GM18508 (cell line): ENCODE results near the gene BICD2.
"Not testable (repeated sequence)": the region's sequence is repeated elsewhere in the genome, so short reads cannot be mapped to it uniquely, and the experiment has no call there.

Experiments
- ATAC-seq: cut with Tn5 transposase; IDR thresholded peaks from one replicate; pipeline ENCODE4 v1.9.1; 2021; ENCODE audit warnings: moderate number of reproducible peaks; ENCODE audit not compliant: insufficient read depth, unreplicated experiment

BICD2 gene

DNA sequence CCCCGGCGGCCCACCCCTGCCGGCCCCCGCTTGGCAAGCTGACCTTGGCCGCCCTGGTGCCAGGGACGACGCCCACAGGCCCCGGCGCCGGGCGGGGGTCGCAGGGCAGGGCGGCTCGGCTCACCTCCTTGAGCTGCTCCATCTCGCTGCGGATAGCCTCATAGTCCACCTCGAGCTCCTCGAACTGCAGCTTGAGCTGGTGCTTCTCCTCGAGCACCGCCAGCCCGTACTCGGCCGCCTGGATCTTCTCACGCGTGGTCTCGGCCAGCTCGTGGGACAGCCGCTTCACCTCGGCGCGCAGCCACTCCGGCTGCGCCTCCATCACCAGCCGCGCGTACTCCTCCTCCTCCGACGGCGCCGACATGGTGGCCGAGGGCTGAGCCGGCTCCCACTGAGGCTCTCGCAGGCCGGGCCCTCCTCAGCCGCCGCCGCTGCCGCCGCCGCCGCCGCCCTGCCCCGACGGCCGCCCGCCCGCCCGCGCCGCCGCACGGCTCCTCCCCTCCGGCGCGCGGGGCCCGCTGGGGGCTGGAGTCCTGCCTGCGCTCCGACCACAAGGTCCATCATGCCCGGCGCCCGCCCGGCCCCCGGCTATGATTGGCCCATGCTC lies at the start of gene BICD2:
BICD2 (minus strand) TSS at position 453 of the 607 bp plus-strand sequence; CDS start at position 364, 89 bp downstream.
- ATAC-seq: peak; percentile 77

DNA sequence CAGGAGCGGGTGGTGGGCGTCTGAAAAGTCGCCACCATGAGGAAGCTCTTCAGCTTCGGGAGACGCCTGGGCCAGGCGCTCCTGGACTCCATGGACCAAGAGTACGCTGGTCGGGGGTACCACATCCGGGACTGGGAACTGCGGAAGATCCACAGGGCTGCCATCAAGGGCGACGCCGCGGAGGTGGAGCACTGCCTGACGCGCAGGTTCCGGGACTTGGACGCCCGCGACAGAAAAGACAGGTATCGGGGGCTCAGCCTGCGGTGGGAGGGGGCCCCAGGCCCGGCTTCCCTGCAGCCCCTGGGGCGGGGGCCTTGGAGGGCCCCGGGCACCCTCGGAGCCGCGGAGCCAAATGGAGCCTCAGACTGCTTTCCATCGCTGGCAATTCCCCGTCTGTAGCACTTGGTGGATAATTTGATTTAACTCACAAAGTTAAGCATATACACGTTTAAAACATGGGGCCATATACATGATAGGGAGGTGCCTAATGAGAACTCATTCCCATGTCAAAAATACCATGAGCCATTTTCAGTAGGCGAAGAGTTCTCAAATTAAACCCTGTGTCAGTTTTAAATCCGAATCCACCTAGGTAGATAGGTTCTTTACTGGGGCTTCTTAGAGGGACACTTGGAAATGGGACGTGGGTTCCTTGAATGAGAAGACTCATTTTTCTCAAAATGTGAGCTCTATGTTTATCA lies 45.1 kb upstream of the BICD2 start:
- ATAC-seq: not testable (repeated sequence)

DNA sequence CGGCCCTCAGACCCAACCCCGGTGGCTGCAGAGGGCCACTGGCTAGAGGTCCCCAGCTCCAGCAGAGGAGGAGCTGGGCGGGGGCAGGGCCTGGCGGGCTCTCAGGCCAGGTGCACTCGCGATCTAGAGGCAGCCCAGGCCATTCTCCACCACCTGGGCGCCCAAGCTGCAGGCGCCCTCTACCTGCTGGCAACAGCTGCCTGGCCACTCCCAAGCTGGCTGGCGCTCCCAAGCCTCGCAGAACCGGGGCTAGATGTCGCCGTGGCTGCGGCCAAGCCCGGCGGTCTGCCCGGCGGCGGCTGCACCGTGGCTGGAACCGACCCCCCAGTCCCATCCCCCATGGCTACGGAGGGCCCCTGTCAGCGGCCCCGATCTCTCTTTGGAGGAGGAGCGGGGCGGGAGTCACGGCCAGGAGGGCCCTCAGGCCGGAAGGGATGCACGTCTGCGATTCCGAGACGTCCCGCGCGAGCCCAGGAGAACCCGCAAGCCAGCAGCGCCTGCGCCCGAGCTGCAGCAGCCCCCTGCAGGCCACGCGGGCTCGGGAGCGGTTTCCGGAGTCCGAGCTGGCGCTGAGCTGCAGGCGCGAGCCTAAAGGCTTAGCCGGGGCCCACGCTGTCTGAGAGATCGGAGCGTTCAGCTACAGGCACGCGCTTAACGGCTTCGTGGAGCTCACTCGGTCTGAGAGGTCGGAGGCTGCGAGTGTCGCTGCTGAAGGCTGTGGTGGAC lies 44.3 kb upstream of the BICD2 start:
- no peak for ATAC-seq

DNA sequence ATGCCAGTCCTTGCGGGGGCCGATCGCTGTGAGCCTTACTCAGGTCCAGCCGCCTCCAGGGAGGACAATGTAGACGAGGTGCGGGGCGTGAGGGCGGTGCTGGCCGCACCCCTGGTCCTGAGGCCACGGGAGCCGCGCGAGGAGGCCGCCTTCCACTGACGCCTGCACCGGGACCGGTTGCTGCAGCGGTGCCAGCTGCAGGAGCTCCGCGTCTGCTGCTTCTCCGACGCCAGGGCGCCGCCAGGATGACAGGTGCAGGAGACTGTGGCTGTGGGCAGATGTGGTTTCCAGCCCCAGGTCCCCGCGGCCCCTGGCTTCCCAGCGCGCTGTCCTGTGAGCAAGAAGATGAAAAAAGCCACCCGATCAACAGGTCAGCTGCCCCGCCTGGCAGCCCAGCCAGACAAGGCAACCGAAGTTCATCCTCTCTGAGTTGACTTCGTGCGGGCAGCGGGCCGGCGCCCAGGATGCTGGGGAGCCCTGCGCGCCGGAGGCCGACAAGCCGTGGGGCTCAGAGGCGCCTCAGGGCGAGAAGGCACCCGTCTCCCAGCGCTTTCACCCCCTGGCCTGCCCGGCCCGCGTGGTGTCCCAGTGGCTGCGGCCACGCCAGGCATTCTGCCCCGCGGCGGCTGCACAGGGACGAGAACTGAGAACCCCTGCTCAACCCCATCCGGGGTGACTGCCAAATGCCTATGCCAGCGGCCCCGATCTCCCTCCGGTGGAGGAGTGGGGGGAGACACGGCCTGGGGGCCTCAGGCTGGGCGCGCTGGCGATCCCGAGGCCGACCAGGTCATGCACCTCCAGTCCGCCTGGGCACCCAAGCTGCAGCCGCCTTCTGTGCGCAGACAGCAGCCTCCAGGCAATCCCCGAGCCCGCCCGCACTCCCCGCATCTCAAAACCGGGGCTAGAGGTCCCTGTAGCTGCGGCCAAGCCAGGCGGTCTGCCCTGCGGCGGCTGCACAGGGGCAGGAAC lies 43.4 kb upstream of the BICD2 start:
- ATAC-seq: no peak

DNA sequence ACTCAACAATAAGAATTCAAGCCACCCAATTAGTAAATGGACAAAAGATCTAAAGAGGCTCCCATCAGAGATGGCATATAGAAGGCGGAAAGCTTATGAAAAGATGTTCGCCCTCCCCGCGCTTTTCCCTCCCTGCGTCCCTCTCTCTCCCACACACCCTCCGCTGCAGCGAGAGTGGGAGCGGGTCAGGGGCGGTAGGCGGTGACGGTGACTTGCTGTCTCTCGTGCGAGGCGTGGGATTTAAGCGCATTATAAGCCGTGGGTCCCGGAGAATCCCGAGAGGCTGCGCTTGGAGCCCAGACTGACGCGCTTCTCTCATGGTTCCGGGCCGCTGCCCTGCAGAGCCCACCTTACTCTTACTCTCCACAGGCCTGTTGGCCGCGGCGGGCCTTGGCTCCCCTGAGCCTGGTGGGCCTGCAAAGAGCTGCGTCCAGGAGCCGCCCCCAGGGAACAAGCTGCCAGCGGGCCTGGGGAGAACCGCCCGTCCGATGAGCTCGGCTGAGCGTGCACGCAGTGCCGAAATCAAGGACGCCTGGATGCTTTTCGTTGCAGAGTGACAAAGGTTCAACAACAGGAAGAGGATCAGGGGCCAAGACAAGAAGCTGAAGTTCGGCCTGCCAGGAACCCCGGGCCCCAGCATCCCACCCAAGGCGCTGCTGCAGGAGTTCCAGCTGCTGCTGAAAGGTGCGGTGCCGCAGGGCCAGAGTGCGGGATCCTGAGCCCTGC lies 42.6 kb upstream of the BICD2 start:
- no peak for ATAC-seq

DNA sequence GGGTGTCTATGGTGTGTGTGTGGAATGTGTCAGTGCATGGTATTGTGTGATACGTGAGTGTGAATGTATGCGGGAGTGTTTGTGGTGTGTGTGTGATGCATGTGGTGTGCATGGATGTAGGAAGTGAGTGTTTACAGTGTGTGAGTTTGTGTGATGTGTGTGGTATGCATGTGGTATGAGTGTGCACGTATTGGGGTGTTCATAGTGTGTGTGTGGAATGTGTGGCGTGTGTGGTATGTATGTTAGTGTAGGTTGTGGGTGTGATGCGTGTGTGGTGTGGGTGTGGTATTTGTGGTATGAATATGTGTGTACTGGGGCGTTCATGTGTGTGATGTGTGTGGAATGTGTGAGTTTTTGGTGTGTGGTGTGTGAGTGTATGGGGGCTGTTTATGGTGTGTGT lies 40.1 kb upstream of the BICD2 start:
- no peak for ATAC-seq

DNA sequence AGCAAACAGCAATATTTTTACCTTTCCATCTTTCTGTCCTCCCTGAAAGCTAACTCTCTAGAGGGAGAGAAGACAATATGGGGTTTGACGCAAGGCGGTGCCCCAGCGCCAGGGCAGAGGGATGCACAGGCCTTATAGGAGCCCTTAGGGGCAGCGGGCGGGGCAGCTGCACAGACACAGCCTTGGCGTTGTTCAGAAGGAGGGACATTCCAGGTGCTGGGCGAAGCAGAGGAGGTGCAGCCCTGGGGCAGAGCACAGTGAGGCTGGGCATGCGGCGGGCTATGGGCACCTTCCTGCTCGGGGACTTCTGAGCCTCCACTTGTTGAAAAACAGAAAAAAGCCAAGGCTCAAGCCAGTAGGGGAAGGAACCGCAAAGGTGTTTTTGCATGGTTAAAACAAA lies 33.7 kb upstream of the BICD2 start:
- no peak for ATAC-seq

DNA sequence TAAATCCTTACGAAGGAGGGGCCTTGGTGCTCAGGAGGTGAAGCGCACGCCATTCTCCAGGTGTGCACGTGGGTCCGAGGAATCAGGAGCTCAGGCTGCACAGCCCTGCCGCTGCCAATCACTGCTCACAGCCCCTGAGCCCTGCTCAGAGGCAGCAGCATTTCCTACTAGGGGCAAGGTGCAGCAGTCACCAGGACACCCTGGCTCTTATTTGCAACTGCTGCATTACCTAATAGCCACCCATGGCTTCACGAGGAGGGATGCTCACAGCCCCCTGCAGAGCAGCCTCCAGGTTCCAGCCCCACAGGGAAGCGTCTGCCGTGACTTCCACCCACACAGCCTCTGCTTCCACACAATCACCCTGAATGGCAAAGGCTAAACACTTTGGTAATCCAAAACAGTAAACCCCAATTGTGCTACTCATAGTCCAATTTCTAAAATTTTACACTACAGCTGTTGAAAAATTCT lies 31.7 kb upstream of the BICD2 start:
- not testable (repeated sequence) for ATAC-seq

DNA sequence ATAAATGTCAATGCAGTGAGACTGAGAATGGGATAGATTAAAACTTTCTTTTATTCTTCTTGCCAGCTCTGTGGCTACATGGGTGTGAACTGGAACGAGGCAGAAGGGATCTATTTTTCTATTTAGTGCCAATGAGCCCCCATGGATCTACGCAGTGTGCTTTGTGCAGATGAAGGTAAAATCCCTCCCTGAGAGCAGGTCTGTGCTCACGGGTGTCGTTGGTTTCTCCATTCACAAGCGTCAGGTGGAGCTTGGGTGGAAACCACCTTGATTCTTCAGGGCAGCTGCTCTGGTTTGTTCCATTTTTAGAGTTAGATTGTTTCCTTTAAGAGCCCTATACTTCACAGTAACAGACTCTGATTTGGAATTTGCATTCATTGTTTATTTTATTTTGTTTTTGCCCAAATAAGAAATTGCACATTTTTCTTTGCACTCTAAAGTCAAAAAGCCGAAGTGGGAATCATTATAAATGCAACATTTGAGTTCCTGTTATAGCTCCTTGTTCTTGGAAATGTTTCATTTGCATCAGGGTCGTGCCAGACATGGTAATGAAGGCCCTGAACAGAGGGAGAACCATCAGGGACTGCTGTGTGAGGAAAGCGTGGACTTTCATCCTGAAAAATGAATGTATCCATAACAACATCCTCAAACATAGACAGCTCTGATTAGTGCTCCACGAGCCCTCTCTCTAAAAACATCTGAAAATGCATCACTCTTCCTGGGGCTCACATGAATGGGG lies 31.1 kb upstream of the BICD2 start:
- no peak for ATAC-seq

DNA sequence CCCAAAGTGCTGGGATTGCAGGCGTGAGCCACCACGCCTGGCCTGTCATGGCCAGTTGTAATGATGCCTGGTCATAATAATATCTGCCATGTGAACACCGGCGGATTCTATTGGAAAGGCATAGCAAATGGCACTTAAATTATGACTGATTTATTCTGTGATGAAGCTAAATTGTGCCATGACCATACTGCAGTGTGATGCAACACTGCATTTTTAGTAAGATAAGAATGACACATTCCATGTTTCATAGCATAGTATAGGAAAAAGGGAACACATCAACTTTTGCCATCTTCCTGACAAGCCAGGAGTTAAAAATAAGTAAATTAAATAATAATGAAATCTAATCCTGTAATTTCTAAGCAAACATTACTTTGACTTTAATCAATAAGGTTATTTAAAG lies 30.4 kb upstream of the BICD2 start:
- no peak for ATAC-seq

DNA sequence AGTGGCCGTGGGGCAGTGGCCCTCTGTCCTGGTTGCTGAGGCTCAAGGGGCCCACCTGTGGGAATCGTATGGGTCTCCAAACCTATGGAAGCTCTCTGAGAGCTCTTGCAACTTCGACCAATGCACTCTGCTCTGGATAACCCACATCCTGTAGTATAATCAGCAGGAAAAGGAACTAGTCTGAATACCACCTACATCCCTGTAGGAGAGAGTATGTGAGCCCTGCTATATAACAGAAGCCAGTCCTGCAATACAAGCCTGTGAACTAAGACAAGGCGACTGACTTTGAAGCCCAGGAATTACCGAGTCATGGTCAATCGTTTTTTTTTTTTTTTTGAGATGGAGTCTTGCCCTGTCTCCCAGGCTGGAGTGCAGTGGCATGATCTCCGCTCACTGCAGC lies 29.8 kb upstream of the BICD2 start:
- no peak for ATAC-seq

DNA sequence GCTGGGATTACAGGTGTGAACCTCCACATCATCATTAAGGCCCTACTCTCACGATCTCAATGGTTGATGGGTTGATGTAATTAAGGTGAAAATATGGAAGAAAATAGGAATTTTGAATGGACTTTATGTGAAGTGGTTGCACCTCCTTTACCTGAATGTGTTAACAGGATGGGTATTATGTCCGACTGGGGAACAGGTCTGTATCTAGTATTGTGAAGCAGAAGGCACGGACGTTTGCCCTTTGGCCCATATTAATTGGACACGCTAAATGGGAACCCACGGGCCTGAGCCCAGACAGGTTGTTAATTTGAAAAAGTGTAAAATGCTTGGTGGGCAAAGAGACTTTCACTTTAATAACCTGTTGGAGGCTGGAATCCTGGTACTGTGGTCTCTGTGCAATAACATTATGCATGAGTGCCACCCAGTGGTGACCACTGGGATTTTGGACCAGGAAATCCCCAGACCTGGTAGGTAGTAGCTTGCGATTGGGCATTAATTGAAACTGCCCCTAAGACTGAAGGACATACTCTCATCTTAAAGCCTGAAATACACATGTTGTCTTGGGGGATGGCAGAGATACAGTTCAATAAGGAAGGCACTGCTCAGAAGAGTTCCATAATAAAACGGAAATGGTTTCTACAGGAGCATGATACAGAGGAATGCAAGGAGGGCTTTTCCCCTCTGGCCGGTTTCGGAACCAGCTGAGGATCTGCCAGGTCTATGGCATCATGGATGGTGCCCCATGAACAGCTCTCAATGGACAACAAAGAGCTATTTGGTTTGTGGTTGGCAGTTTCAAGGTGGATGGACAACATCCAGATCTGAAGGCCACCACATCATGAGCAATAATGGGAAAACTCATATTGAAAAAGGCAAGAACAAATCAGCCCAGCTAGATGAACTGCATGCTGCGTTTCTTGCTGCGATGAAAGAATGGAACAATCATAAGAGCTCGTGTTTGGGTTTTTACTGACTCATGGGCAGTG lies 26.2 kb upstream of the BICD2 start:
- ATAC-seq: no peak

DNA sequence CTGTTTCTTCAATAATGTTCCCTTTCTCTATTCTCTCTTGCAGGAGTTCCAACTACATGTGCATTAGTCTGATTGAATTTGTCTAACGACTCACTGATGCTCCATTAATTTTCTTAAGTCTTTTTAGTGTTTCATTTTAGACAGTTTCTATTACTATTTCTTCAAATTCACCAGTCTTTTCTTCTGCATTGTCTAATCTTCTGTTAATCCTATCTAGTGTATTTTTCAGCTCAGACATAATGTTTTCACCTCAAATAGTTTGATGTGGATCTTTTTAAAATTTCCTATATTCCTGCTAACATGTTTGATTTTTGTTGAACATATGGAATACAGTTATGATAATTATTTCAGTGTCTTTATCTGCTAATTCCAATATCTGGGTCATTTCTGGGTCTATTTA lies 21.7 kb upstream of the BICD2 start:
- ATAC-seq: no peak

DNA sequence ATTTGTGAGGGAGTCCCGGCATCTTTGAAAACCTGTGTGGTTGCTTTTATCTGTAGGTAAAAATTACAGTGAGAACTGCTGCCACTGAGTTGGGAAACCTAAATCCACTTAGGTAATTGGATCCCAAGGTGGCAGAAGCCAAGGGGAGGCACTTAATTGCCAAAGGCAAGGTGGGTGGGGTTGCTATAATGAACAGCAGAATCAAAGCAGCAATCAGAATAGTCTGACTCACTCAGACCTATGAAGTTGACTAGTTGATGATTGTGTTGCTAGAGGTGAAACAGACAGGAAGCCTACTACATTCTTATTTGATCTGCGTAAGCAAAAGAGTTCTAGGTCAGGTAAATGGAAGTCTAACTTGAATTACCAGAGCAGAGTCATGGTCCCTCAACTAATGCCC lies 17.3 kb upstream of the BICD2 start:
- ATAC-seq: no peak

DNA sequence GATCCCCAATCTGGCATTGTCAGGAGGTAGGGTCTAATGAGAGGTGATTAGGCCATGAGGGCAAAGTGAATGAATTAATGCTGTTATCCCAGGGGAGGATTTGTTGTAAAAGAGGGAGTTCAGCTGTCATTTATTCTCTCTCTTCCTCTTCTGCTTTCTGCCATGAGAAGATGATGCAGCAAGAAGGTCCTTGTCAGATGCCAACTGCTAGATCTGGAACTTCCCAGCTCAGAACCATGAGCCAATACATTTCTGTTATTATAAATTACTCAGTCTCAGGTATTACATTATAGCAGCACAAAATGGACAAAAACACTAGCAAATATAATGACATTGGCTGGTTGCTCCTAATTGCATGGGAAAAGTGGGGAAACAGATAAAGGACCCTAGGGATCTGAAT lies 15.6 kb upstream of the BICD2 start:
- ATAC-seq: no peak

DNA sequence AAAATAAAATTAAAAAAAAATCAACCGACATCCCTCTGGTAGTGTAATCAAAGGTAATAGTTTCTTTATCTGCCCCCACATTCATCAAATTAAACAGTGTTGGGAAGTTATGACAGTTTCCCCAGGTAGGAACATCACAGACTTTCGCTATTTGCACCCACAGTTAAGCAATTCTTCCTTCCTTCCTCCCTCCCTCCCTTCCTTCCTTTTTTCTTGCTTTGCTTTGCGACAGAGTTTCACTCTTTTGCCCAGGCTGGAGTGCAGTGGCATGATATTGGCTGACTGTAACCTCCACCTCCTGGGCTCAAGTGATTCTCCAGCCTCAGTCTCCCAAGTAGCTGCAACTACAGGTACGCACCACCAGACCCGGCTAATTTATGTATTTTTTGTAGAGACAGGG lies 10.8 kb upstream of the BICD2 start:
- ATAC-seq: no peak

DNA sequence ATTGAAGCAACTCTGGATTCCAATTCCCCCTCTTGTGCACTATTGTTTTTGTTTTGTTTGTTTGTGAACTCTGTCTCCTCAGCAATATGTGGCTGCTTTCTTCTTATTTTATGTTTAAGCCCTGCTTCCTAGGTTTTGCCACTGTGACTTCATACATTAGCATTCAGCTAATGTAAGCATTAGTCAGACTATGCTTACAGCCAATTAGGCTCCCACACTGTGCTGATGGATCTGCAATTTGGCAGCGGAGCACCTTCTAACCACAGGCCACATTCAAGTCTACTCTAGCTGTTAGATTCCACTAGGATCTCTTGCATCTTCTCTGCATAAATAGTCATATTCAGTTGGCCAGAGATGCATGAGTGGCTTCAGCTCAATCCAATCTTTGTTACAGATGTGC lies 9.6 kb upstream of the BICD2 start:
- ATAC-seq: no peak

DNA sequence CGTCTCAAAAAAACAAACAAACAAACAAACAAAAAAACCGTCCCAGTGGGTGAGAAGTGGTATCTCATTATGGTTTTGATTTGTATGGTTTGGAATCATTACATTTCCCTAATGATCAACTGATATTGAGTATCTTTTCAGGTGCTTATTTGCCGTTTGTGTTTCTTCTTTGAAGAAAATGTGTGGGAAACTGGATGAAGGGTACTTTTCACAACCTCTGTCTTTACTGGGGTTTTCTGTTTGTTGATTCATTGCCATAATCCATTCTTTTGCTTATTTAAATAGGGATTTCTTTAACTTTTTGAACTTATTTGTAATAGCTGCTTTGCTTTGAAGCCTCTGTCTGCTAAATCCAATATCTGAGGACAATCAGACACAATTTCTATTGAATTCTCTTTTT lies 9.2 kb upstream of the BICD2 start:
- ATAC-seq: no peak
